A172 (cell line): Measurements from ENCODE around the gene C1orf122. TPM values are rescaled to one million over a fixed set of nuclear protein-coding genes. Genes with fewer than 3 reads are reported as not detected.
A peak's percentile ranks its signal among the peaks of the same experiment; 100 is the strongest.
"Not testable (repeated sequence)": the region's sequence is repeated elsewhere in the genome, so short reads cannot be mapped to it uniquely, and the experiment has no call there.

Source experiments
- DNase-seq: peaks from one replicate; pipeline ENCODE4 v3.0.0-alpha.2; 2015; ENCODE audit warnings: low spot score
- total RNA-seq: library from RNA; depleted of rRNA; stranded (reverse); fragments of >200 nt; shearing (Covaris generic); gene quantifications from 2 replicates; pipeline ENCODE4 v1.2.3, GENCODE V29; 2014; rRNA removed

The C1orf122 gene
- 22.9 and 34.6 TPM in 2 replicates for total RNA-seq

DNA sequence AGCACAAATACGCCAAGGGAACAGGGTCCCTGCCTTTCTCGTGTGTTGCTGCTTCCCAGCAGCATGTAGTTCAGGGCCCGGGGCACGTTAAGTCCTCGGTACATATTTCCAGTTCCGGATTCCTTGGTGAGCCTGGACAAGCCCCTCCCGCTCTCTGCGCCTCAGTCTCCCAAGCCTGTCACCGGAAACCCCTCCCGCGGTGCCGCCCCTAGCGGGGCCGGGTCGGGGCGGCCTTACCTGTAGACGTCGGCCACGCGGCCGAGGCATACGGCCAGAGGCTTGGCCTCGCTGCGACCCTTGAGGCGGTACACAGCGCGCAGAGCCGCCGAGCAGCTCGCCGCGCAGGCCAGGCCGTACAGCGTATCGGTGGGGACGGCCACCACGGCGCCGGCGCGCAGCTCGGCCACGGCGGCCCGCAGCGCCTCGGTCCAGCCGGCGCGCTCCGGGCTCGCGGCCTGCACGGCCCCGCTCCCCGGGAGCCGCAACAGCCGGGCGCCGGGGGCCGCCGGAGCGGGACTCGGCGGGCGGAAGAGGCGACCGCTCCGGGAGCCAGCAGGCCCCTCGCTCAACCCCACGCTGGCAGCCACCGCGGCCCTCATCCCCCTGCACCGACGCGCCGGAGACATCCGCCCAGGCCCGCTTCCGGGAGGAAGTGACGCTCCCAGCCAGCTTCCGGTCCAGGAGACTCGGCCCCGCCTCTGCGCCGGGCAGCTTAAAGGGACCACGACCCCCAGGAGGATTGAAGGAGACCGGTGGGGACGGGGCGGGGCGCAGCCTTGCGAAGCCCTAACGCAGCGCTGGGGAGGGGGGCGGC is at the start of gene C1orf122, which contains the start of gene YRDC:
Gene C1orf122 (plus strand): TSS at position 236 of the 814 bp plus-strand sequence. CDS start 615 bp downstream, outside the sequence.
Gene YRDC (minus strand): TSS at position 654 of the 814 bp plus-strand sequence. CDS start 28 bp downstream, at position 626.
- DNase-seq: peak; percentile 67

DNA sequence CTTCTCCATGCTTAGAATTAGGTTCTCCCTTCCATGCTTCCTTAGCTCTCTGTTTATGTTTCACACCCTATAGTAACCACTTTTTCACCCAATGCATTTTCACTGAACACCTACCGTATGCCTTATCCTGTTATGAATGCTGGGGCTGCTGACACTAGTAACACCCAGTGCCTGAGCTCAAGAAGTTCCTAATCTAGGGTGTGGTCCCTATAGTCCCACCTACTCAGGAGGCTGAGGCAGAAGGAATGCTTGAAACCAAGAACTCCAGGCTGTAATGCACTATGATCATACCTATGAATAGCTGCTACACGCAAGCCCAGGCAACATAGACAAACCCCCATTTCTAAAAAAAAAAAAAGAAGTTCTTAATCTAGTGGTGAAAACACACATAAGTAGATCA is 48.1 kb upstream of the C1orf122 start:
- no peak for DNase-seq

DNA sequence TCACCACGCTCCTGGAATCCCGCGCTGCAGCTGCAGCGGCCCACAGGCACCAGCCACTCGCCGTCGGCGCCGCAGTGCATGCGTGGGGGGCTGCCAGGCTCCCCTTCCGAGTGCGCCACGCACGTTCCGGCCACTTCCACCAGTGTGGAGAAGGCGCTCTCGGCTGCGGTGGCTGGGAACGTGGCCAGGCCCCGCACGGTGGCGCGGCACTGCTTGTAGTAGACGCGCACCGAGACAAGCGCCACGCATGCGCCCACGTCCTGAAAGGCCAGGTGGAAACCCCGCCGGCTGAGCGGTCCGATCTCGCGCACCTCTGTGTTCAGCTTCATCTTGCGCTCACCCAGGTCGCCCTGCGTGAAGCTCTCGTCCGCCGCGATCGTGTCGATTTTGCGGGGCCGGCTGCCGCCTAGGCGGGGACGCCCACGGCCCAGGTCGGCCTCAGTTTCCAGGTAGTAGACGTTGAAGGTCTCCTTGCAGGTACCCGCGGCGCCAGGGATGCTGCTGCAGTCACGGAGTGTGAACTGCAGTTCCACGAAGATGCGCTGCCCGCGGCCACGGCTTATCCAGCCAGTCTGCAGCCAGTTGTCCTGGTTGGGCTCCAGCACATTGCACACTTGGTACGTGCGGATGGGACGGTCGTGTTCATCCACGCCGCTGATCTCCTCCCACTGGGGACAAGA is 46.0 kb upstream of the C1orf122 start:
- no peak for DNase-seq

DNA sequence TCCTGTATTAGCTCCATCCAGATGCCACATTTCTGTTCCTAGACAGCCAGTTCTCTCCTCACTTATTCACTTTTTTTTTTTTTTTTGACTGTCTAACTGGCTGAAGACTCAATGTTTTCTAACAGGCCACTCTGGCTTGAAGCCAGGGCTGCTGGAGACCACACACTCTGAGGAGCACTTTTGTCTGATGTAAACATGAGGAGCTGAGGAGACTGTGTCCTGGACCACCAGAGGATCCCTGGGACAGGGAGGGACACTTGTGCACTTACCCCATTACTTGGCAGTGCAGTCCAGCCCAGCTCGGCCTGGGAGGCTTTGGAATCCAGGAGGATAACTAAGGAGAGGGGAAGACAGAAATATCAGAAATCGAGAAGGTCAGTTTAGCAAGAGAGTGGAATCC is 45.1 kb upstream of the C1orf122 start:
- no peak for DNase-seq

DNA sequence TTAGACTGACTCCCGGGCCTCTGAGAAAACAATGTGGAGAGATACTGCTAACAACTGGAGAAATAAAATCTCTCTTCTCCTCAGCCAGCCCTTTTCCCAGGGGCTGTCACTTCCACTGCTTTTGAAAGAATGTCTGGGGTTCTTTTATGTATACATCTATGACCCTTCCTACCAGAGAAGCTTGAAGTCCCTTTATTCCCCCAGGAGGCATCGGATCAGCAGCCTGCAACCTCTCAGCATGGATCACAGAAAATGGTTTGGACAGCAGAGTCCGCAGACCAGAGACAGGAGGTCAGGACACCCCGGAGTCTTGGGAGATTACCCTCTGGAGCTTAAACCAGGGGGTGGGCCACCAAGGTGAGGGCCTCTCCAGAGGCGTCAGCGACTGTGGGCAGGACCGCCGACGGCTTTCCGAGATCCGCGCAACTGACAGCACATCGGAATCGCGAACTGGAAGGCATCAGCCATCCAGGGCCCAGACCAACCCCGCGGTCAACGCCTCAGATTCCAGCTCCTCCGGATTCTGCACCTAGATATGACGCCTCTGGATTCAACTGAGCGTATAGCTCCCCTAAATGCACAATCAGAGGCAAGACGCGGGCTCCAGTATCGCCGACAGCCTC is 43.7 kb upstream of the C1orf122 start:
- DNase-seq: no peak

DNA sequence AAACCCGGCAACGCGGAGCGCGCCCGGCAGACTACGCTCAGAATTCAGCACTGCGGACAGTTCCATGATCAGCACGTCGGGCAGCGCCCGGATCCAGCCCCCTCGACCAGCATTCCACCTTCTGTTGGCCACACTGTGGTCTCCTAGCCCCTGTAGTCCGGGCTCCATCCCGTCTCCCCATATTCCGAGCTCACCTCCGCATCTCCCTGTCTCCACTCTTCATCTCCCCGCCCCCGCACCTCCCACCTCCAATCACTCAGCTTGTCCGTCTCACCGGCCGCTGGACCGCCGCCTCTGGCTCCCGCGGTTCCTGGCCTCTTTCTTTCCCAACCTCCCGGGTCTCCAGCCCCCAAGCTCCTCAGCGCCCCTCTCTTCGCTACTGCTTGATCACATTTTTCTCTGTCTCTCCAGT is 43.2 kb upstream of the C1orf122 start:
- no peak for DNase-seq

DNA sequence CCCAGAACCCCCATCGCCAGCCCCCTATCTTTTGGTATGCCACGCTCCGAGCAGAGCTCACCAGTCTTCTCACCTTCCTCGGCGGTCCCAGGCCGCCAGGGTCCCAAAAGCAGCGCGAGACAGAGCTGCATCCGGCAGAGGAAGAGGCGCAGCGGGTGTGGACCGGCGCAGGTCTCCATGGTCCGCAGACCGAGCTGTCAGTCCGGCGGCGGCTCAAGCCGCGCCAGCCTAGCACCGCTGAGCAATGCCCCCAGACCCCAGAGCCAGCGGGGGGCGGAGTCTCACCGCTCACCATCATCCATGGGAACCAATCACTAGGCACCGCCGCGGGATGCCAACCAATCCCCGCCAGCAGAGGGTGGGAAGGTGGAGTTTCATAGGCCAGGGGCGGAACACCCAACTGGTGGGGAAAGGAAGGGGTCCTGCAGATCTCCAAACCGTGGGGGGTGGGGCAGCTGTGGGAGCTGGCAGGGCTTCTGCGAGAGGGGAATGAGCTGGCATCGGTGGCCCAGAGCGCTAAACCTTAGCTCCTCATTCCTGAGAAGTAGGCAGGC is 42.6 kb upstream of the C1orf122 start, which contains the start of gene EPHA10:
Gene EPHA10 (minus strand): TSS at position 233 of the 554 bp plus-strand sequence. CDS start 54 bp downstream, at position 179.
- DNase-seq: no peak

DNA sequence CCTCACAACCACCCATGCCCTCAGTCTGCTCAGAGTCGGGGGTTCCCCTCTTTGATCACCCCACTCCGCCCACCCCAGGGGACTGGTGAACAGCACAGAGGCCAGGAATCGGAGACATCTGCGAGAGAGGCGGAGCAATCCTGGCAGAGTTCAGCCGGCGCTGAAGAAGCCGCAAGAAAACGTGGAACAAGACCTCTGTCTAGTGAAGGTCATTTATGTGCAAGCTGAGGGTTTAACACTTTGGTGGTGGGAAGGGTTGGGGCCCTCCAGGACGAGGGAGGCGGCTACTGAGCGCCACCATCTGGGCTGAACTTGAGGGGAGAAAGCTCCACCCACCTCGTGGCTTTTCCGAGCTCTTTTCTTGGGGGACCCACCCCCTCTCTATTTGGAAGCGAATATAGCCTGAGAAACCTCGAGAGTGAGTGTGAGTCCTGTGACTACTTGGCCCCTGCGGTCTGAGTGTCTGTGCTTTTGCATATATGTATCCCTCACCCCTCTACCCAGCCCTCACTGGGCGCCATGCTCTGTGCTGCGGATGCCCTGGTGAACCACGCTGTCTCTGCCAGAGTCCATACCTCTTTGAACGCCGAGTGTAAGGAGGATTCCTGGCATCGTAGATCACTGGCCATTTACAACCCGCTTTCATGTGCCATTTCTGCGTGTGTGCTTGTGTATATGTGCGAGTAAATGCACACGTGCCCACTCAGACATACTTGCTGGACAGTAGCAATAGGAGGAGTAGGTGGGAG is 41.5 kb upstream of the C1orf122 start:
- DNase-seq: no peak

DNA sequence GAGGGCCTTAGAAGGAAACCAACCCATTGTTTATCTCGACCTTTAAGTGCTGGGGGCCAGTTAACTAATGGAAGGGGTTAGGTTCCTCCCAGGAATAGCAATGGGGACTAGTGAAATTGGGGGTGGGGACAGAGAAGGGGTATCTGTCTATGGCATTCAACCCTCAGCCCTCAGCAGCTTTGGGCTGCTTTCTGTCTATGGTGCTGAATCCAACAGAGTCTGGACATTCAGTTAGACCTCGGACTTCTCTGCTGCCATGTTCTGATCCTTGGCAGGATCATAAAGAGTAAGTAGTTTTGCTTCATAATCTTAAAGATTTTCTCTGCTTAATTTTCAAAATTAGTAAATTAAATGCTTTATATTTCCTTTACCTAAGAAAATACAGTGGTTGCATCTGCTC is 40.1 kb upstream of the C1orf122 start:
- no peak for DNase-seq

DNA sequence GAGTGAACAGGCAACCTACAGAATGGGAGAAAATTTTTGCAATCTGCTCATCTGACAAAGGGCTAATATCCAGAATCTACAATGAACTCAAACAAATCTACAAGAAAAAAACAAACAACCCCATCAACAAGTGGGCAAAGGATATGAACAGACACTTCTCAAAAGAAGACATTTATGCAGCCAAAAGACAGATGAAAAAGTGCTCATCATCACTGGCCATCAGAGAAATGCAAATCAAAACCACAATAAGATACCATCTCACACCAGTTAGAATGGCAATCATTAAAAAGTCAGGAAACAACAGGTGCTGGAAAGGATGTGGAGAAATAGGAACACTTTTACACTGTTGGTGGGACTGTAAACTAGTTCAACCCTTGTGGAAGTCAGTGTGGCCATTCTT is 36.1 kb upstream of the C1orf122 start:
- not testable (repeated sequence) for DNase-seq

DNA sequence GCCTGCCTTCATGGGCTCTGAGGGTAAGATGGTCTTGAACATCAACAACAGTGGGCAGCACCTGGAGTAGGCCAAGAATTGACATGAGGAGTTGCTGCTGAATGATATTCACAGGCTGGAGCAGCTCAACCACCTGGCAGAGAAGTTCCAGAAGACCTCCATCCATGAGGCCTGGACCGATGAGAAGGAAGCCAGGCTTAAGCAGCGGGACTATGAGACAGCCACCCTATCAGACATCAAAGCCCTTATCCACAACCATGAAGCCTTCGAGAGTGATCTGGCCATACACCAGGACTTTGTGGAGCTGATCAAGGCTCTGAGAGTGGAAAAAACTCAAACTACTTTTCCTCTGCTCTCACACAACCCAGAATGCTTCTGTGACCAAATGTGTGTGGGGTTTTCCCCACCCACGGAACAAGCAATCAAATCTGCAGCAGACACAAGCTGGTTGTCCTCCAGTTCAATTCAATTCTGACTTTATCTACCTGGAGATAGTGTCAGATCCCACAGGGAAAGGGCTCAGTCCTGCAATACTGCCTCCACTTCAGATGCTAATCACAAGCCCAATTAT is 30.6 kb upstream of the C1orf122 start:
- DNase-seq: no peak

DNA sequence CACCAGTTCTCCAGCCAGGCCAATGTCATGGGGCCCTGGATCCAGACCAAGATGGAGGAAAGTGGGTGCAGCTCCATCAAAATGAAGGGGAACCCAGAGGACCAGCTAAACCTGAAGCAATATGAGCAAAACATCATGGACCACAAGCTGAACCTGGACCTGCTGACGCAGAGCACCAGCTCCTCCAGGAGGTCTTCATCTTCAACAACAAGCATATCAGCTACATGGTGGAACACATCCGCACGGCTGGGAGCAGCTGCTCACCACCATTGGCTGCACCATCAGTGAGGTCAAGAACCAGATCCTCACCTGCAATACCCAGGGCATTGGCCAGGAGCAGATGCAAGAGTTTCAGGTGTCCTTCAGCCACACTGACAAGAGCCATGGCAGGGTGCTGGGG is 28.9 kb upstream of the C1orf122 start:
- DNase-seq: no peak

DNA sequence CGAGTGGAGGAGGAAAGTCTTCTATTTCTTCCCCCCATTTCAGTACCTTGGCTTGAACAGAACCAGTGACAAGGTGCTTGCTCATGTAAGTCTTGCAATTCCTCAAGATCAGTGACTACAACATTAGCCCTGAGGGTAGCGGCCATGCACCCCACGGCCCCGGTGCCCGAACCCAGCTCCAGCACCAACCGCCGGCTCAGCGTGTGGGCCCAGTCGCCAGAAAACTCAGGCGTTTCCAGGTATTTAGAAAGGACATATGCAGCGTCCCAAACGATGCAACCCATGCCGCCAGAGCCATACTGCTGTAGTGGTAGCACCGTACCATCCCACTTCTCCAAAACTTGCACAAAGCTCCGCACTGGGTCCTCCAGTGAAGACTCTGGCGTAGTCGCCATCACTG is 25.1 kb upstream of the C1orf122 start:
- no peak for DNase-seq

DNA sequence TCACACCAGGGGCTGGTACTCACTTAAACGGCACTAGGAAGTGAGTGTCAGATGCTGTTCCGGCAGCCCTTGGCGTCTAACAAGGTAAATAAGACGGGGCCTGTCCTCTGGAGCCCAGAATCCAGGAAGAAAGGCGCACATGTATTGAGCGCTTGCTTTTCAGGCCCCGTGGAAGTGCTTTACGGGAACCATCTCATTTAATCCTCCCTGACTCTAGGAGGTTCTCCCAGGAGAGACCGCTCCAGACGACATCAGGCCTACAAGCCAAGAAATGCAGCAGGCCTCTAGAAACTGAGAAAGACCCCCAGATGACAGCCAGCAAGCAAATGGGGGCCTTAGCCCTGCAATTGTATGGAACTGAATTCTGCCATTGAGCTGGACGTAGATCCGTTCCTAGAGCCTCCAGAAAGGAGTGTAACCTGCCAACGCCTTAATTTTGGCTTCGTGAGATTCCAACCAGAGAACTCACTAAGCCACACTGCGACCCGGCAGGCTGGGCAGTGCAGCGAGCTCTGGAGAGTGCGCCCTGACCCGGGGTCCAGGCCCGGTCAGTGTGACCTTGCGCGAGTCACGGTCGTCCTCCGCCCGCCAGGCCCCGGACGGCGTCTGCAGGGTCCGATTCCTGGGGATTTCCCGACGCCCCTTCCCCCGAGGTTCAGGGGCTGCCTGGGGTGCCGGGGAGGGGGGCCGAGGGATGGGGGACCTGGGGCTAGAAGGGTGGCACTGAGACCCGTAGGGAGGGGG is 14.5 kb upstream of the C1orf122 start:
- DNase-seq: no peak

DNA sequence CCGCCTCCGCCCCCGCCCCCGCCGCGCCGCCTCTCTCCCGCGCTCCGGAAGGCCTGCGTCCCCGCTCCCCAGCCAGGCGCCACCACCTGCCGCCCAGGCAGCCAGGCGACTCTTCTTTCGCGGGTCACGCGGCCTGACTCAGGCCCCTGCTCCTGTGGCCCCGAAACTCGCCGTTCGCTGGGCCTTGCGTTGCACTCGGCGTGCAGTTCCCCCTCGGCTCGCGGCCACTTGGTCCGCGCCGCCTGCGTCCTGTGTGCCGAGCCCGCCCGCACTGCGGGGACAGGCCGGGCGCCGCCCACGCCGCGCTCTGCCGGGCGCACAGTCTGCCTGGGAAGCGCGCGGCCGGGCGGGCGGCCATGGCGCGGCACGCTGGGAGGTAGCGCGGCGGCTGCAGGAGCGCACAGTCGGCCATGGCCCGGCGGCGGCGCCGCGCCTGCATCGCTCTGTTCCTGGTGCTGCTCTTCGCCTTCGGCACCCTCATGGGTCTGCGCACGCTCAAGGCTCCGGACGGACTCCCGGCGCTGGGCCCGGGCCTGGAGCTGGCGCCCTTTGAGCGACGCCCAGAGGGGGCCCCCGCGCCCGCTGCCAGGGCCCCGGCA is 13.7 kb upstream of the C1orf122 start, which contains the start of gene MANEAL:
Gene MANEAL (plus strand): TSS at position 75 of the 599 bp plus-strand sequence. CDS start 336 bp downstream, at position 411.
- no peak for DNase-seq

DNA sequence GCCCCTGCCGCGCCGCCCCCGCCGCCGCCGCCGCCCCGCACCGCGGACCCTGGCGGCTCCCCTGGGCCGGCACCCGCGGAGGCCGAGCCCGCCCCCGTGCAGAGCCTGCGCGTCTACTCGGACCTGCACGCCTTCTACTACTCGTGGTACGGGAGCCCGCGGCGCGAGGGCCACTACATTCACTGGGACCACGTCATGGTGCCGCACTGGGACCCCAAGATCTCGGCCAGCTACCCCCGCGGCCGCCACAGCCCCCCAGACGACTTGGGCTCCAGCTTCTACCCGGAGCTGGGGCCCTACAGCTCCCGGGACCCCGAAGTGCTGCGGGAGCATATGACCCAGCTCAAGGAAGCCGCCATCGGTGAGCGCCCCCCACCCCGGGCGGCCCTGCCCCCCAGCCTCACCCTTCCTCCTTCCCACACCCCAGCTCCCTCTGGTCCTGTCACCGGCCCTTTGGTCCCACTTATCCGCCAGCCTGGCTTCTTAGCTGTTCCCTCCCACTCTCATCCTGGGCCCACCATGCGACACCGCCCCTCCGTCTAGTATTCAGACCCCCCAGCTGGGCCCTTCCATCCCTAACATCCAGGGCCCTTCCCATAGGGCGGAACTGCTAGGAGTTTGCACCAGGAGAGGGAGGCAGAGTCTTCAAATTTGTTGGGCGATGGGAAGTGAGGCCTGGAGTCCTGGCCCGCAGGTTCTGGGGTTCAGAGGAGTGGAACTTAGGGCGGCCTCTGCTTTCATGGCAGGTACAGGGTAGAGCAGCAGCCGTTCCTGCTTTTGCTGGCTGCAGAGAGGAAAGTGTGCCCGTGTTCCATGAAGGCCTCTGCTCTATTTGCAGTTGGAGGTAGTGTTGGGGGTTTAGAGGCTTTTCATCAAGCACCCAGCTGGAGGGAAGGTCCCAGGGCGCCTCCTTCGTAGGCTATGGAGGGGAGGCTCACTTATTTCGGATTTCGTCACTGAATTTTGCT is 12.9 kb upstream of the C1orf122 start:
- DNase-seq: no peak

DNA sequence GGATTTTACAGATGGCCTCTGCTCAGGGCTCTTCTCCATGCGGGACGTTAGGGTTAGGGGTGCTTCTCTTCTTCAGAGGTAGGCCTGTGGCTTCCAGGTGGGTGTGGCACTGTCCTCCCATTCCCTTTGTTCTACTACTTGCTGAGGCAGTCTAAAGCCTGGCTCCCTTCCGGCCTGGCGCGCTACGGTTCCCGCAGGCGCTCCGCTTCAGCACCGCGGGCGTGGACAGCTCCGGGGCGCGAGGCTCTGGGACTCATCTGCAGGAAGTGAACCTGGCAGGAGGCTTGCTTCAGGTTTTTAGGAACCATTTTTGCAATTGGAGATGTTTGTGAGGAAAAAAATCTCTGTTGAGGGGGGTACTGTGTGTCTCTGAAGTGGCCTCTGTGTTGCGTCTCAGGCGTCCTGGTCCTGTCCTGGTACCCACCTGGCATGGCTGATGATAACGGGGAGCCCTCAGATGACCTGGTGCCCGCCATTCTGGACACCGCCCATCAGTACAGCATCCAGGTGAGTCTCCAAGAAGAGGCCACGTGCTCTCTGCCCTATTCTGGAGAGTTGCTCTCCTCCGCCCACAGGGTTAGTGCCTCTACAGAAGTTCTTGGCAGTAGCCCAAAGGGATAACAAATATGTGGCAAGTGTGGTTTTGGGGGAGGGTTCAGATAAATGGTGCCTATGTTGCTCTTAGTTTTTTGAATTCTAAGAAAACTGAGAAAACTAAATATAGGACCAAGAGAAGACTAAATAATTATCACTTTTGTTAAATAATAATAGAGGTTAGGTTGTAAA is 12.1 kb upstream of the C1orf122 start:
- no peak for DNase-seq
